H1 (cell line): ENCODE data around the gene RDH16. TPM values are rescaled to one million over a fixed set of nuclear protein-coding genes. Genes with fewer than 3 reads are reported as not detected.
A peak's percentile ranks its signal among the peaks of the same experiment; 100 is the strongest.

ENCODE experiments used
- CTCF ChIA-PET: fragments of 300-600 bp; sonication (Branson Sonifier 250); formaldehyde crosslinking; loops from one replicate; lab custom pipeline; 2021; ENCODE audit not compliant: partially characterized antibody; lab: Charles Lee
- POLR2A ChIA-PET: fragments of 300-600 bp; sonication (Branson Sonifier 250); formaldehyde crosslinking; loops from one replicate; lab custom pipeline; 2021; ENCODE audit warnings: inconsistent platforms; ENCODE audit not compliant: partially characterized antibody; lab: Charles Lee
- DNase-seq, 2 experiments: peaks; one replicate each; pipeline versions ENCODE4 v3.0.0 to v3.0.0-alpha.2; 2010 to 2022; ENCODE audit warnings: low spot score in 2 of 2, low read depth in 1 of 2, mixed read lengths in 1 of 2
- FAIRE-seq: peaks from 2 replicates; lab custom pipeline; 2011; peaks lifted over from hg19 to GRCh38; lab: Jason Lieb, UNC
- H2AFZ ChIP-seq: 2 replicates; pipeline ENCODE4 v1.8.1; 2012; ENCODE audit warnings: low read length, inconsistent platforms
- H2AK5ac ChIP-seq: 2 replicates; pipeline ENCODE4 v1.6.1; 2013; ENCODE audit warnings: low read depth, low read length
- H2BK120ac ChIP-seq: replicated peaks from 2 replicates; pipeline ENCODE3; 2013; ENCODE audit warnings: low read depth, low read length, inconsistent platforms
- H2BK12ac ChIP-seq: 2 replicates; pipeline ENCODE4 v1.6.1; 2013; ENCODE audit warnings: low read depth, low read length
- H2BK15ac ChIP-seq: 2 replicates; pipeline ENCODE4 v1.6.1; 2013; ENCODE audit warnings: low read length
- H2BK20ac ChIP-seq: 2 replicates; pipeline ENCODE4 v1.6.1; 2013; ENCODE audit warnings: low read length
- H2BK5ac ChIP-seq: 2 replicates; pipeline ENCODE4 v1.6.1; 2013; ENCODE audit warnings: low read depth, low read length
- H3K14ac ChIP-seq: 2 replicates; pipeline ENCODE4 v1.6.1; 2013; ENCODE audit warnings: inconsistent platforms; ENCODE audit not compliant: insufficient read length
- H3K18ac ChIP-seq: 2 replicates; pipeline ENCODE4 v1.6.1; 2013; ENCODE audit warnings: low read length; ENCODE audit errors: extremely low read depth
- H3K23ac ChIP-seq: 2 replicates; pipeline ENCODE4 v1.6.1; 2013; ENCODE audit warnings: inconsistent platforms; ENCODE audit not compliant: insufficient read length
- H3K23me2 ChIP-seq: 2 replicates; pipeline ENCODE4 v1.6.1; 2013; ENCODE audit warnings: low read depth, low read length
- H3K27ac ChIP-seq: 2 replicates; pipeline ENCODE4 v1.6.1; 2011; ENCODE audit warnings: low read depth, low read length, inconsistent platforms
- H3K27me3 ChIP-seq, 4 experiments: replicated peaks in 1 of 4; 1 replicate in 1 of 4; 2 replicates in 3 of 4; pipeline versions ENCODE4 v1.6.1 to v1.8.1; 2011 to 2013; ENCODE audit warnings: low read length in 3 of 4, mild to moderate bottlenecking in 3 of 4, inconsistent platforms in 2 of 4, mixed read lengths in 2 of 4, moderate library complexity in 1 of 4; ENCODE audit not compliant: control insufficient read depth in 3 of 4, insufficient read depth in 3 of 4; ENCODE audit errors: extremely low read depth in 1 of 4
- H3K36me3 ChIP-seq, 4 experiments: 2 replicates each; pipeline versions ENCODE4 v1.6.1 to v1.8.1; 2011 to 2013; ENCODE audit warnings: mild to moderate bottlenecking in 4 of 4, low read length in 3 of 4, moderate library complexity in 2 of 4, control low read depth in 1 of 4, inconsistent platforms in 1 of 4; ENCODE audit not compliant: insufficient read depth in 4 of 4, control insufficient read depth in 2 of 4
- H3K4ac ChIP-seq: replicated peaks from 2 replicates; pipeline ENCODE3; 2013; ENCODE audit warnings: low read length, low read depth, mixed read lengths, inconsistent platforms; ENCODE audit not compliant: insufficient read length
- H3K4me1 ChIP-seq, 4 experiments: replicated peaks in 1 of 4; 1 replicate in 1 of 4; 2 replicates in 3 of 4; pipeline versions ENCODE4 v1.6.1 to v1.8.1; 2011 to 2013; ENCODE audit warnings: low read length in 3 of 4, inconsistent platforms in 2 of 4, mixed read lengths in 1 of 4; ENCODE audit not compliant: insufficient read depth in 4 of 4, control insufficient read depth in 3 of 4
- H3K4me2 ChIP-seq, 2 experiments: 2 replicates each; pipeline versions ENCODE4 v1.6.1 to v1.8.1; 2011 to 2013; ENCODE audit warnings: low read depth in 2 of 2, low read length in 2 of 2, control low read depth in 1 of 2, inconsistent platforms in 1 of 2, mild to moderate bottlenecking in 1 of 2; ENCODE audit not compliant: insufficient read depth in 1 of 2
- H3K4me3 ChIP-seq, 4 experiments: fragments of 200-600, 300-600 bp in 1 of 4; sonication (generic), shearing (Covaris generic), sonication (Bioruptor Twin) in 1 of 4; 2 replicates each; pipeline versions ENCODE4 v1.5.1 to v1.8.1; 2011 to 2016; ENCODE audit warnings: low read length in 4 of 4, low read depth in 3 of 4, control low read depth in 2 of 4, inconsistent platforms in 2 of 4, mild to moderate bottlenecking in 2 of 4, mixed read lengths in 1 of 4, moderate library complexity in 1 of 4; ENCODE audit not compliant: insufficient read depth in 2 of 4; ENCODE audit errors: extremely low read depth in 1 of 4
- H3K56ac ChIP-seq: replicated peaks from 2 replicates; pipeline ENCODE3; 2013; ENCODE audit warnings: low read depth, mild to moderate bottlenecking, mixed read lengths, low read length, inconsistent platforms; ENCODE audit not compliant: insufficient read length
- H3K79me1 ChIP-seq: 2 replicates; pipeline ENCODE4 v1.6.1; 2013; ENCODE audit warnings: low read depth, low read length, control low read depth
- H3K79me2 ChIP-seq, 2 experiments: 2 replicates each; pipeline versions ENCODE4 v1.6.1 to v1.8.1; 2012 to 2013; ENCODE audit warnings: low read length in 2 of 2, mild to moderate bottlenecking in 2 of 2, inconsistent platforms in 1 of 2; ENCODE audit not compliant: insufficient read depth in 2 of 2, control insufficient read depth in 1 of 2
- H3K9ac ChIP-seq, 4 experiments: replicated peaks in 1 of 4; 1 replicate in 1 of 4; 2 replicates in 3 of 4; pipeline versions ENCODE4 v1.6.1 to v1.8.1; 2011 to 2013; ENCODE audit warnings: low read depth in 3 of 4, low read length in 3 of 4, control low read depth in 2 of 4, mild to moderate bottlenecking in 2 of 4, moderate library complexity in 2 of 4, inconsistent platforms in 1 of 4; ENCODE audit errors: extremely low read depth in 1 of 4
- H3K9me3 ChIP-seq, 2 experiments: 2 replicates each; pipeline versions ENCODE4 v1.6.1 to v1.8.1; 2012 to 2013; ENCODE audit warnings: mild to moderate bottlenecking in 2 of 2, moderate library complexity in 2 of 2, control low read depth in 1 of 2, inconsistent platforms in 1 of 2, low read depth in 1 of 2, low read length in 1 of 2, mixed read lengths in 1 of 2; ENCODE audit not compliant: insufficient read depth in 2 of 2
- H4K20me1 ChIP-seq, 2 experiments: replicated peaks in 1 of 2; 2 replicates each; pipeline versions ENCODE3 to v1.8.1; 2011 to 2013; ENCODE audit warnings: inconsistent platforms in 2 of 2, low read length in 2 of 2, mild to moderate bottlenecking in 1 of 2; ENCODE audit not compliant: insufficient read depth in 2 of 2, control insufficient read depth in 1 of 2
- H4K5ac ChIP-seq: 2 replicates; pipeline ENCODE4 v1.6.1; 2013; ENCODE audit warnings: low read length, low read depth, mixed read lengths, inconsistent platforms; ENCODE audit not compliant: insufficient read length
- H4K8ac ChIP-seq: 2 replicates; pipeline ENCODE4 v1.8.0; 2013; ENCODE audit warnings: mild to moderate bottlenecking, moderate library complexity, low read length, inconsistent platforms; ENCODE audit not compliant: insufficient read depth; ENCODE audit errors: extremely low read depth
- H4K91ac ChIP-seq: replicated peaks from 2 replicates; pipeline ENCODE3; 2013; ENCODE audit warnings: low read length, mixed read lengths, inconsistent platforms; ENCODE audit not compliant: insufficient read length
- ASH2L ChIP-seq: fragments of 200-600, 300-600 bp; sonication (generic); IDR thresholded peaks from one replicate; pipeline ENCODE4 v1.7.1; 2017; ENCODE audit warnings: low read length
- NRF1 ChIP-seq: IDR thresholded peaks from 2 replicates; pipeline ENCODE4 v1.6.1; 2011; ENCODE audit warnings: mild to moderate bottlenecking, low read depth, low read length, improper control_type of control experiment
- TAF1 ChIP-seq: IDR thresholded peaks from 2 replicates; pipeline ENCODE4 v1.6.1; 2011; ENCODE audit warnings: mild to moderate bottlenecking, low read depth, low read length
- WGBS, 2 experiments: shearing (Covaris generic) in 1 of 2; methylation state at CpG; one replicate each; pipeline versions ENCODE4 v1.1.6 to v1.1.7; 2013 to 2015; ENCODE audit warnings: low lambda C conversion rate in 2 of 2, mixed read lengths in 2 of 2, inconsistent platforms in 1 of 2, low coverage in 1 of 2, missing lambda C conversion rate in 1 of 2; ENCODE audit not compliant: insufficient replicate concordance in 2 of 2, insufficient coverage in 1 of 2, insufficient read length in 1 of 2; ENCODE audit errors: extremely low coverage in 1 of 2, missing lambda C conversion rate in 1 of 2; 5-methylcytosine and 5-hydroxymethylcytosine counted together
- polyA plus RNA-seq, 7 experiments: library from polyadenylated mRNA; depleted of rRNA in 3 of 7; stranded (reverse) in 5 of 7; unstranded in 2 of 7; fragments of >200 nt in 5 of 7; fragments of 200-250 nt in 2 of 7; gene quantifications; 1 replicate in 5 of 7; 2 replicates in 1 of 7; 4 replicates in 1 of 7; pipeline versions ENCODE4 v1.2.1 to v1.2.3, GENCODE V29; 2011 to 2013; ENCODE audit warnings: missing spikeins in 2 of 7, mixed read lengths in 2 of 7
- total RNA-seq: library from RNA; stranded (reverse); fragmentation: NEBNext Ultra II Directional; extraction: Animal tissue kit (Norgen Biotek cat#: 25700); gene quantifications from 2 replicates; pipeline ENCODE4 v1.2.1, GENCODE V29; 2021

Gene RDH16
- total and polyA plus RNA-seq, 2 of the 8 experiments (the other 6 are each of a cell fraction or from before 2014, with no cell fraction given): 0.30 to 0.79 TPM

DNA sequence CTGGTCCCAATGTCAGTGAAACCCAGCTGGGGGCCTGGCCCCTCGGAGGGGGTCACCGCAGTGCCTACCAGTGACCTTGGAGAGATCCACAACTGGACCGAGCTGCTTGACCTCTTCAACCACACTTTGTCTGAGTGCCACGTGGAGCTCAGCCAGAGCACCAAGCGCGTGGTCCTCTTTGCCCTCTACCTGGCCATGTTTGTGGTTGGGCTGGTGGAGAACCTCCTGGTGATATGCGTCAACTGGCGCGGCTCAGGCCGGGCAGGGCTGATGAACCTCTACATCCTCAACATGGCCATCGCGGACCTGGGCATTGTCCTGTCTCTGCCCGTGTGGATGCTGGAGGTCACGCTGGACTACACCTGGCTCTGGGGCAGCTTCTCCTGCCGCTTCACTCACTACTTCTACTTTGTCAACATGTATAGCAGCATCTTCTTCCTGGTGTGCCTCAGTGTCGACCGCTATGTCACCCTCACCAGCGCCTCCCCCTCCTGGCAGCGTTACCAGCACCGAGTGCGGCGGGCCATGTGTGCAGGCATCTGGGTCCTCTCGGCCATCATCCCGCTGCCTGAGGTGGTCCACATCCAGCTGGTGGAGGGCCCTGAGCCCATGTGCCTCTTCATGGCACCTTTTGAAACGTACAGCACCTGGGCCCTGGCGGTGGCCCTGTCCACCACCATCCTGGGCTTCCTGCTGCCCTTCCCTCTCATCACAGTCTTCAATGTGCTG, 38.0 kb upstream of the RDH16 start:
- H3K27ac ChIP-seq: no peak overlapping the region
- H2BK20ac ChIP-seq: no peak overlapping the region
- no peaks in the 10 kb centered on the region for H3K27me3 ChIP-seq
- no peak overlapping the region for H2BK12ac ChIP-seq
- no peaks in the 10 kb centered on the region; a peak in 1 of 7 replicates for H3K4me1 ChIP-seq
- no peak overlapping the region for H3K4me2 ChIP-seq
- H3K18ac ChIP-seq: no peak overlapping the region
- POLR2A ChIA-PET: interaction anchor here (1.7 kb wide), 1 partner anchor 270 kb away, joined by 6 read pairs; the partner anchor contains the start of gene NACA
- no peak for FAIRE-seq
- DNase-seq: peak in 1 of 2 experiments; percentile 41
- H3K4me3 ChIP-seq: no peak overlapping the region
- H2BK15ac ChIP-seq: no peak overlapping the region
- H3K9me3 ChIP-seq: no peaks in the 10 kb centered on the region
- no peak overlapping the region for H4K5ac ChIP-seq
- H3K14ac ChIP-seq: no peak overlapping the region
- peaks cover 0 to 19% of the 10 kb centered on the region in 2 experiments; a peak in 2 of 4 replicates for H3K79me2 ChIP-seq
- no peaks in the 10 kb centered on the region for H3K23me2 ChIP-seq
- CTCF ChIA-PET: interaction anchor here (0.6 to 5.5 kb wide), 8 partner anchors 7 to 241 kb away, joined by 3 to 59 read pairs (median 12); partner anchors contain the start of genes HSD17B6, STAT6 and ZBTB39
- no peak overlapping the region for H4K8ac ChIP-seq
- H2BK5ac ChIP-seq: no peak overlapping the region
- peaks cover 3% of the 10 kb centered on the region; the same call in 1 of the 2 replicates for H3K79me1 ChIP-seq
- H3K4ac ChIP-seq: no peak overlapping the region
- H3K36me3 ChIP-seq: peaks cover 0 to 8% (median 3%) of the 10 kb centered on the region in 4 experiments; a peak in 7 of 8 replicates
- H4K91ac ChIP-seq: no peak overlapping the region
- peaks cover 0 to 4% of the 10 kb centered on the region in 2 experiments for H4K20me1 ChIP-seq
- no peak overlapping the region for H3K9ac ChIP-seq
- no peak overlapping the region for H2AK5ac ChIP-seq
- H3K23ac ChIP-seq: no peak overlapping the region
- H2AFZ ChIP-seq: no peak overlapping the region
- H2BK120ac ChIP-seq: no peak overlapping the region
- H3K56ac ChIP-seq: no peak overlapping the region
- WGBS, 2 experiments: 95% methylated on average over 26 of the region's 26 CpGs; no CpG with 5 or more reads in 1 of the 2 experiments
- no peak for TF ChIP-seq TAF1
- no peak for TF ChIP-seq NRF1
- TF ChIP-seq ASH2L: no peak
- TF ChIP-seq, all 59 proteins: peak for 0
